Vagina (tissue), 2 donors: ENCODE measurements around the gene OR10J4. TPM values are rescaled to one million over a fixed set of nuclear protein-coding genes. Genes with fewer than 3 reads are reported as not detected.

Experiments
- DNase-seq, 2 donors: peaks; one replicate each; pipeline ENCODE4 v3.0.0-alpha.2; 2017; ENCODE audit errors: extremely low spot score in 2 of 2
- H3K27ac ChIP-seq: fragments of 200-600 bp; sonication (generic); one replicate; pipeline ENCODE4 v1.5.1; 2019
- H3K27me3 ChIP-seq: fragments of 200-600 bp; sonication (generic); one replicate; pipeline ENCODE4 v1.5.1; 2019
- H3K36me3 ChIP-seq, 2 donors: fragments of 200-600 bp; sonication (generic); one replicate each; pipeline ENCODE4 v1.5.1; 2017 to 2019
- H3K4me1 ChIP-seq: fragments of 200-600 bp; sonication (generic); one replicate; pipeline ENCODE4 v1.5.1; 2019
- H3K4me3 ChIP-seq, 2 donors: fragments of 200-600 bp; sonication (generic); 1 replicate in 1 of 2; 2 replicates in 1 of 2; pipeline ENCODE4 v1.5.1; 2016 to 2019
- H3K9me3 ChIP-seq: fragments of 200-600 bp; sonication (generic); one replicate; pipeline ENCODE4 v1.5.1; 2019
- CTCF ChIP-seq, 3 experiments: fragments of 450-650 bp in 2 of 3; fragments of 200-600 bp in 1 of 3; sonication (generic) in 1 of 3; IDR thresholded peaks; one replicate each; pipeline ENCODE4 v1.5.1; 2017 to 2019; ENCODE audit warnings: antibody characterized with exemption in 3 of 3, mild to moderate bottlenecking in 2 of 3, moderate library complexity in 2 of 3
- POLR2A ChIP-seq, 2 donors: fragments of 450-650 bp; IDR thresholded peaks; one replicate each; pipeline ENCODE4 v1.6.1; 2017; ENCODE audit warnings: antibody characterized with exemption in 2 of 2, mild to moderate bottlenecking in 2 of 2, moderate library complexity in 2 of 2
- POLR2AphosphoS5 ChIP-seq, 2 donors: sonication (generic); formaldehyde crosslinking; IDR thresholded peaks; one replicate each; pipeline ENCODE4 v1.9.0; 2017; ENCODE audit warnings: antibody characterized with exemption in 2 of 2, mild to moderate bottlenecking in 2 of 2, low read depth in 1 of 2; ENCODE audit not compliant: insufficient read depth in 1 of 2
- intact Hi-C: fragments of 100-400 bp; cut with DNase I; formaldehyde crosslinking; loops from one replicate; pipeline ENCODE4 v1.15.1; 2023
- total RNA-seq: library from RNA; depleted of rRNA; stranded (reverse); fragments of >200 nt; gene quantifications from one replicate; pipeline ENCODE4 v1.2.3, GENCODE V29; 2016

Gene OR10J4
- total RNA-seq, 1 donor from 2014 or later: not detected

GRCh38 chr1:159428536-159428935, 3.5 kb upstream of the OR10J4 start:
- no peak for DNase-seq
- intact Hi-C loops: no loop called here
- H3K9me3 ChIP-seq: no peaks in the 10 kb centered on the region
- no peaks in the 10 kb centered on the region for H3K27me3 ChIP-seq
- TF ChIP-seq CTCF (IDR thresholded peaks at IDR 0.05) (no peak), POLR2AphosphoS5 (IDR thresholded peaks at IDR 0.05; ENCODE audit: insufficient read depth in 1 of 2, low read depth in 1 of 2) (no peak), POLR2A (IDR thresholded peaks at IDR 0.05) (no peak)
- no peak overlapping the region for H3K4me3 ChIP-seq
- no peak overlapping the region for H3K27ac ChIP-seq
- H3K36me3 ChIP-seq: no peaks in the 10 kb centered on the region
- no peaks in the 10 kb centered on the region for H3K4me1 ChIP-seq

- intact Hi-C loops: no loop called here
- H3K27ac ChIP-seq: no peak overlapping the region
- TF ChIP-seq POLR2AphosphoS5 (IDR thresholded peaks at IDR 0.05; ENCODE audit: insufficient read depth in 1 of 2, low read depth in 1 of 2) (no peak), POLR2A (IDR thresholded peaks at IDR 0.05) (no peak), CTCF (IDR thresholded peaks at IDR 0.05) (no peak)
- no peaks in the 10 kb centered on the region for H3K27me3 ChIP-seq
- no peak for DNase-seq
- no peaks in the 10 kb centered on the region for H3K36me3 ChIP-seq
- no peak overlapping the region for H3K4me3 ChIP-seq
- no peaks in the 10 kb centered on the region for H3K4me1 ChIP-seq
- no peaks in the 10 kb centered on the region for H3K9me3 ChIP-seq
Observed at GRCh38 chr1:159429074-159429861, 2.7 kb upstream of the OR10J4 start.

- H3K27me3 ChIP-seq: no peaks in the 10 kb centered on the region
- H3K27ac ChIP-seq: no peak overlapping the region
- no peaks in the 10 kb centered on the region for H3K9me3 ChIP-seq
- DNase-seq: no peak
- TF ChIP-seq POLR2A (IDR thresholded peaks at IDR 0.05) (no peak), CTCF (IDR thresholded peaks at IDR 0.05) (no peak), POLR2AphosphoS5 (IDR thresholded peaks at IDR 0.05; ENCODE audit: insufficient read depth in 1 of 2, low read depth in 1 of 2) (no peak)
- H3K4me3 ChIP-seq: no peak overlapping the region
- no peaks in the 10 kb centered on the region for H3K4me1 ChIP-seq
- no peaks in the 10 kb centered on the region for H3K36me3 ChIP-seq
- intact Hi-C loops: no loop called here
Observed at GRCh38 chr1:159430985-159431384, 1.0 kb upstream of the OR10J4 start.

GRCh38 chr1:159436469-159436868, 4.5 kb downstream of the OR10J4 start:
- TF ChIP-seq POLR2A (IDR thresholded peaks at IDR 0.05): no peak
- no peak for TF ChIP-seq CTCF (IDR thresholded peaks at IDR 0.05)
- no peak for TF ChIP-seq POLR2AphosphoS5 (IDR thresholded peaks at IDR 0.05; ENCODE audit: insufficient read depth in 1 of 2, low read depth in 1 of 2)
- Histone ChIP-seq H3K27me3 (no peaks in the 10 kb centered on the region), H3K36me3 (no peaks in the 10 kb centered on the region), H3K27ac (no peak overlapping the region), H3K4me1 (no peaks in the 10 kb centered on the region), H3K9me3 (no peaks in the 10 kb centered on the region), H3K4me3 (no peak overlapping the region)
- no peak for DNase-seq
- intact Hi-C loops: no loop called here

- H3K27ac ChIP-seq: no peak within 1 kb of the TSS
- no peaks in the 10 kb centered on the region for H3K27me3 ChIP-seq
- H3K9me3 ChIP-seq: no peaks in the 10 kb centered on the region
- intact Hi-C loops: no loop called here
- H3K36me3 ChIP-seq: no peaks in the 10 kb centered on the region
- H3K4me1 ChIP-seq: no peaks in the 10 kb centered on the region
- H3K4me3 ChIP-seq: no peak within 1 kb of the TSS
- no peak for DNase-seq
- TF ChIP-seq POLR2A (IDR thresholded peaks at IDR 0.05) (no peak), POLR2AphosphoS5 (IDR thresholded peaks at IDR 0.05; ENCODE audit: insufficient read depth in 1 of 2, low read depth in 1 of 2) (no peak), CTCF (IDR thresholded peaks at IDR 0.05) (no peak)
Observed at GRCh38 chr1:159439422-159439821, 7.4 kb downstream of the OR10J4 start, which contains the start of gene OR10J1. OR10J1 (plus strand) TSS chr1:159439722; CDS start chr1:159439792, 70 bp downstream.
